ENCODE data around the gene RHOH. TPM values are rescaled to one million over a fixed set of nuclear protein-coding genes. Genes with fewer than 3 reads are reported as not detected.

Gene RHOH
- total and polyA plus RNA-seq, 2 of the 13 experiments (the other 11 are each of a cell fraction or from before 2014, with no cell fraction given) = 0.57 TPM; not detected in 1

DNA sequence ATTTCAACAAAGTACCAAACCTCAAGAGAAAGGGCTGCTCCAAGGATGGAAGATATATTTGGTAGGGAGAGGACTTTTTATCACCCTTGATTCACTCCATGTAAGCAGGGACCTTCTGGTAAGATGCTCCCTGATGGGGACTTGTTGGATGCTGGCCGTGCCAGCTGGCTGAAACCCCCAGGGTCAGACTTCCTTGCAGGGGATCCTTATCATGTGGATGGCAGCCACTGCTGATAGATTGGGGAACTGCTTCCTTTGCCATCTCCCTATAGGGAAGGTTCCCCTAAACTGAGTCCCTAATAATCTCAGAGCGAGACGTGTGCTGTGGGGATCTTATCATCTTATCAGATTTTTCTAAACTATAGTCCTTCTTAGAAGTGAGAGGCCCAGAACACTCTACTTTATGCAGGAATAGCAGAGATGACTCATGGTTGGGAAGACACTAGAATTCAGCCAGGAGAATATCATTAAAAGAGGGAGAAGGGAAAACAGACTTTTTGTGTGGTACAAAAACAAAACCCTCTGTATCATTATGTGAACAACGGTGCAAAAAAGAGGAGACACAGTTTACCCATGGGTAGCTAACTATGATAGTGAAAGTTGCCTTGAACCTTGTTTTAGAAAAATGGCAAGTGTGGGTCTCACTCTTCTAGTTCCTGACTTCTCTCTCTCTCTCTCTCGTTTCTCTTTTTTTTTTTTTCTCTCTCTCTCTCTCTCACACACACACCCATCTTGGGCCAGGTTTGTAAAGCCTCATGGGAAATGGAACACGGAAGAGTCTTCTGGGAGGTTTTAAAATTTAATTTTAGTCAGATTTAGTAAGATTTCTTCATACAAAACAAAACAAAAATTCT is 16.1 kb downstream of the RHOH start:
- TF ChIP-seq KDM1A (CRISPR knock-in tag; IDR thresholded peaks at IDR 0.05) (no peak), ZNF430 (CRISPR knock-in tag; IDR thresholded peaks at IDR 0.05) (no peak), PAX8 (CRISPR knock-in tag; IDR thresholded peaks at IDR 0.05; ENCODE audit: borderline replicate concordance) (no peak), TAF1 (CRISPR knock-in tag; IDR thresholded peaks at IDR 0.05) (no peak), ZNF703 (CRISPR knock-in tag; IDR thresholded peaks at IDR 0.05; ENCODE audit: borderline replicate concordance) (no peak), ZMAT3 (CRISPR knock-in tag; conservative IDR thresholded peaks at IDR 0.05) (no peak), AGO1 (IDR thresholded peaks at IDR 0.05; ENCODE audit: low read depth, low read length, poor library complexity, severe bottlenecking) (no peak), GZF1 (CRISPR knock-in tag; IDR thresholded peaks at IDR 0.05) (no peak)
- TF ChIP-seq, protein P1, sequence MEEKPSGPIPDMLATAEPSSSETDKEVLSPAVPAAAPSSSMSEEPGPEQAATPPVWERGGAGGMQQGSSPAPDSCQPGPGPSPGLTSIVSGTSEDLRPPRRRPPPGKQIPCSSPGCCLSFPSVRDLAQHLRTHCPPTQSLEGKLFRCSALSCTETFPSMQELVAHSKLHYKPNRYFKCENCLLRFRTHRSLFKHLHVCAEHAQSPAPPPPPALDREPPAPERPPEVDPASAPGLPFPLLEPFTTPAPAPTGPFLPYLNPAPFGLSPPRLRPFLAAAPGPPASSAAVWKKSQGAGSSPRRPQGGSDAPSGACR (CRISPR knock-in tag; IDR thresholded peaks at IDR 0.05) = no peak
- in situ Hi-C loops (cut with HindIII; ENCODE audit: extremely low pct_ligation_motif_present, low pct_unique_long_range_greater_than_20kb) (no loop called here), intact Hi-C loops (cut with micrococcal nuclease; ENCODE audit: unreplicated experiment) (no loop called here)
- ATAC-seq (no peak), FAIRE-seq (no peak), DNase-seq (ENCODE audit: low spot score) (no peak)
- H3K9me3 ChIP-seq (ENCODE audit: low read length) = no peaks in the 10 kb centered on the region
- H3K9ac ChIP-seq (ENCODE audit: insufficient read depth, low read depth, low read length) = no peak overlapping the region
- H3K79me2 ChIP-seq (ENCODE audit: insufficient read depth, low read length) = no peaks in the 10 kb centered on the region
- H3K4me2 ChIP-seq (ENCODE audit: low read depth, low read length) = no peak overlapping the region
- BruUV-seq (replicated peaks) = no TSS peak
- WGBS (ENCODE audit: low lambda C conversion rate) = 37% methylated on average over 5 of the region's 6 CpGs
- H3K27me3 ChIP-seq (ENCODE audit: control insufficient read depth in 1 of 2, insufficient read depth in 2 of 2, low read length in 2 of 2) = peaks cover 0 to 3% of the 10 kb centered on the region in 2 experiments; a peak in 1 of 5 replicates
- POLR2A ChIA-PET = no interaction called here
- no peaks in the 10 kb centered on the region for H3K4me1 ChIP-seq (ENCODE audit: insufficient read depth, low read length)
- no peak overlapping the region for H3K27ac ChIP-seq (ENCODE audit: extremely low read length, insufficient read depth, low read length)
- H4K20me1 ChIP-seq (ENCODE audit: insufficient read depth, low read length) = no peaks in the 10 kb centered on the region
- no peaks in the 10 kb centered on the region for H3K36me3 ChIP-seq (replicated peaks in 1 of 2; ENCODE audit: control insufficient read depth in 1 of 2, insufficient read depth in 2 of 2, low read length in 2 of 2)
- no peak overlapping the region for H2AFZ ChIP-seq (ENCODE audit: low read length)
- CTCF ChIA-PET (ENCODE audit: low intra/inter-chr PET ratio, low total read pairs) = no interaction called here
- no peak overlapping the region for H3K4me3 ChIP-seq (replicated peaks in 1 of 3; ENCODE audit: insufficient read depth in 1 of 3, low read depth in 2 of 3, low read length in 3 of 3)

All from HepG2 (cell line).